Osteocyte (in vitro differentiated cells): ENCODE measurements around the gene PEX11B. TPM values are rescaled to one million over a fixed set of nuclear protein-coding genes. Genes with fewer than 3 reads are reported as not detected.

Source experiments
- DNase-seq: peaks from one replicate; pipeline ENCODE4 v3.0.0; 2021; ENCODE audit warnings: mixed read lengths; ENCODE audit not compliant: unreplicated experiment; ENCODE audit errors: extremely low spot score
- H3K27ac Mint-ChIP-seq: one replicate; pipeline ENCODE4 v1.8.0; 2021; ENCODE audit warnings: mild to moderate bottlenecking, mixed read lengths; ENCODE audit not compliant: unreplicated experiment
- H3K27me3 Mint-ChIP-seq: one replicate; pipeline ENCODE4 v1.8.0; 2021; ENCODE audit warnings: mixed read lengths; ENCODE audit not compliant: unreplicated experiment
- H3K36me3 Mint-ChIP-seq: one replicate; pipeline ENCODE4 v1.8.0; 2021; ENCODE audit warnings: mixed read lengths; ENCODE audit not compliant: unreplicated experiment
- H3K4me1 Mint-ChIP-seq: one replicate; pipeline ENCODE4 v1.8.0; 2021; ENCODE audit warnings: mixed read lengths; ENCODE audit not compliant: unreplicated experiment
- H3K4me3 Mint-ChIP-seq: one replicate; pipeline ENCODE4 v1.8.0; 2021; ENCODE audit warnings: mild to moderate bottlenecking, moderate library complexity, mixed read lengths; ENCODE audit not compliant: unreplicated experiment
- H3K9me3 Mint-ChIP-seq: one replicate; pipeline ENCODE4 v1.8.0; 2021; ENCODE audit warnings: mixed read lengths; ENCODE audit not compliant: unreplicated experiment
- total RNA-seq: library from RNA; stranded (reverse); gene quantifications from 2 replicates; pipeline ENCODE4 v1.2.1, GENCODE V29; 2021
- TF ChIP-seq, protein P1 (sequence below): fragments of 200-600 bp; sonication (generic); IDR thresholded peaks from 2 replicates; pipeline ENCODE4 v1.5.0; 2021; ENCODE audit warnings: antibody characterized with exemption, mild to moderate bottlenecking, moderate library complexity

The PEX11B gene
- total RNA-seq, 1 donor from 2014 or later = 29.8 TPM

DNA sequence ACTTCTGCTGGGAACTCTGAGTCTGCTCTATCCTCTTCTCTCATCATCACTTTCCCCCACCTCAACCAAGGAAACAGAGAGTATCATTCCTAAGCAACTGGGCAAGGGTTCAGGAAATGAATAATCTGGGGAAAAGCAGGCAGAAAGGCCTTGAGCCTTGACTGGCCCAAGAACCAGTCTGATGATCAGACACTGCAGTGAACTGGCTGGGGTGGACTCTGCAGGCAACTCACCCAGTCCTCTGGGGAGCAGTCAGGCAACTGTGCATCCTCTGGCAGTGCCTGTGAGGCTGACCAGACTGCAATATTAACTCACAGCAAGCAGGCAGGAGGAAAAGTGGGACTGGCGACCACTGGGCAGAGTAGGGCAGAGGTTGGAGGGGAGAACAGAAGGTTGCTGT is 33.8 kb downstream of the PEX11B start:
- TF ChIP-seq, protein P1, sequence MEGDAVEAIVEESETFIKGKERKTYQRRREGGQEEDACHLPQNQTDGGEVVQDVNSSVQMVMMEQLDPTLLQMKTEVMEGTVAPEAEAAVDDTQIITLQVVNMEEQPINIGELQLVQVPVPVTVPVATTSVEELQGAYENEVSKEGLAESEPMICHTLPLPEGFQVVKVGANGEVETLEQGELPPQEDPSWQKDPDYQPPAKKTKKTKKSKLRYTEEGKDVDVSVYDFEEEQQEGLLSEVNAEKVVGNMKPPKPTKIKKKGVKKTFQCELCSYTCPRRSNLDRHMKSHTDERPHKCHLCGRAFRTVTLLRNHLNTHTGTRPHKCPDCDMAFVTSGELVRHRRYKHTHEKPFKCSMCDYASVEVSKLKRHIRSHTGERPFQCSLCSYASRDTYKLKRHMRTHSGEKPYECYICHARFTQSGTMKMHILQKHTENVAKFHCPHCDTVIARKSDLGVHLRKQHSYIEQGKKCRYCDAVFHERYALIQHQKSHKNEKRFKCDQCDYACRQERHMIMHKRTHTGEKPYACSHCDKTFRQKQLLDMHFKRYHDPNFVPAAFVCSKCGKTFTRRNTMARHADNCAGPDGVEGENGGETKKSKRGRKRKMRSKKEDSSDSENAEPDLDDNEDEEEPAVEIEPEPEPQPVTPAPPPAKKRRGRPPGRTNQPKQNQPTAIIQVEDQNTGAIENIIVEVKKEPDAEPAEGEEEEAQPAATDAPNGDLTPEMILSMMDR = no peak
- no peaks in the 10 kb centered on the region for H3K36me3 Mint-ChIP-seq
- H3K27me3 Mint-ChIP-seq = peaks cover 15% of the 10 kb centered on the region
- peaks cover 27% of the 10 kb centered on the region for H3K4me1 Mint-ChIP-seq
- H3K27ac Mint-ChIP-seq = no peak overlapping the region
- H3K9me3 Mint-ChIP-seq = no peaks in the 10 kb centered on the region
- H3K4me3 Mint-ChIP-seq = peak overlapping the region; percentile 83
- DNase-seq = no peak

DNA sequence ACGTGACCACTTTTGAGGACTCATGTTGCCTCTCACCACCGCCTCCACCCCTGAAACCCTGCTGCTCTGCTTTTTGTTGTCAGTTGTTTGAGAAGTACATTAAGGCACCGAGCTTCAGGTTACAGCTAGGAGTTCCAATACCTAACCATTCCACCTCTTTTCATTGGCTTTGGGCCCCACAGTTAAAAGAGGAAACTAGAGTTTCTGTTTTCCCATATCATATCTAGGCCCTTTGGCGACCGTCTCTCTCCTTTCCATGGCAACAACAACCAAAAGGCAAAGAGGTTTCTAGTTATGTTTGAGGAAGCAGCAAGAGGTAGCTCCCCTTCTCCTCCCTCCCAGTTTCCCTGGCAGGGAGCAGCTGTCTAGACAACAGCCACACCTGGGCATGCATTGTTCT is 38.7 kb downstream of the PEX11B start:
- H3K27ac Mint-ChIP-seq = no peak overlapping the region
- H3K36me3 Mint-ChIP-seq = no peaks in the 10 kb centered on the region
- no peak overlapping the region for H3K4me3 Mint-ChIP-seq
- DNase-seq = no peak
- H3K9me3 Mint-ChIP-seq = no peaks in the 10 kb centered on the region
- TF ChIP-seq, protein P1 = no peak
- H3K4me1 Mint-ChIP-seq = peaks cover 4% of the 10 kb centered on the region
- H3K27me3 Mint-ChIP-seq = peaks cover 14% of the 10 kb centered on the region

DNA sequence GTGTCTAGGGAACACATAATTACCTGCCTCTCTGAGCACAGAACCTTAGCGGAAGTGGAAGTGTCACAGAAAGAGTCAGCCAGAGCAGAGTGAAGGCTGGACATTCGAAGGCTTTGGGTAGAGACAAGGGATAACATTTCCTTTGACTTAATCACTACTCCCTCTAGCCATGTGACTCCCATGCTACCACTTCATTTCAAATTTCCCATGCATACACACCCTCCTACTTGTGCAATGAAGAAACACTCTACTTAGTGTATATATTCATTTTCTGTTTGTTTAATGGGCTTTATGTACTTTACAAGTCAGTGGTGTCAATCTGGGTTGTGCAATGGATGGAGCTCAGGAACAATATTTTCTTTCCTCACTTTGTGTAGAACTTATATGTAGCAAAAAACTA is 39.8 kb downstream of the PEX11B start:
- no peak for DNase-seq
- TF ChIP-seq, protein P1 = no peak
- no peaks in the 10 kb centered on the region for H3K4me1 Mint-ChIP-seq
- H3K27ac Mint-ChIP-seq = no peak overlapping the region
- no peaks in the 10 kb centered on the region for H3K9me3 Mint-ChIP-seq
- H3K36me3 Mint-ChIP-seq = no peaks in the 10 kb centered on the region
- no peak overlapping the region for H3K4me3 Mint-ChIP-seq
- peaks cover 10% of the 10 kb centered on the region for H3K27me3 Mint-ChIP-seq

DNA sequence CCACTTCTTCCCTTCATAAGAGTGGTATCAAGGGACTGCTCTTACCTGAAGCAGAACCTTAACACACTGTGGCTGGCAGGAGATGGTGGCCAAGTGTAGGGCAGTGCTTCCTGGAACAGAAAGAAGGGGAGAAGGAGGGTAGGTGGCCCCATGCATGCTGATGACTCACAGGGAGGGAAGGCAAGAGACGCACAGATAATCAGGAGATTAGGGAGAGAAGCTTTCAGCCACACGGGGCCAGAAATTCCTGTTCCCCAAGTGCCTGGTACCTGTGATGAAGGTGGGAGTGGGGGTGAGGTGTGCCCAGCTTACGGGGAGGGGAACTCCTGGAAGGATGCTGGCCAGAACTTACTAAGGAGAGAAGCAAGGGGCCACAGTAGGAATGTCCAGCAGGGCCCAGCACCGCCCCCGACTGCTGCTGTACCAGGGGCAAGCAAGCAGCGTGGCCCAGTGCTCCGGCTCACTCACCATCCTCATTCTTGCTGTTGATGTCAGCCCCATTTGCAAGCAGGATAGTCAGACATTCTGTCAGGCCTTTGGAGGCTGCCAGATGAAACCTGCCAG is 40.5 kb downstream of the PEX11B start:
- H3K4me1 Mint-ChIP-seq = no peaks in the 10 kb centered on the region

DNA sequence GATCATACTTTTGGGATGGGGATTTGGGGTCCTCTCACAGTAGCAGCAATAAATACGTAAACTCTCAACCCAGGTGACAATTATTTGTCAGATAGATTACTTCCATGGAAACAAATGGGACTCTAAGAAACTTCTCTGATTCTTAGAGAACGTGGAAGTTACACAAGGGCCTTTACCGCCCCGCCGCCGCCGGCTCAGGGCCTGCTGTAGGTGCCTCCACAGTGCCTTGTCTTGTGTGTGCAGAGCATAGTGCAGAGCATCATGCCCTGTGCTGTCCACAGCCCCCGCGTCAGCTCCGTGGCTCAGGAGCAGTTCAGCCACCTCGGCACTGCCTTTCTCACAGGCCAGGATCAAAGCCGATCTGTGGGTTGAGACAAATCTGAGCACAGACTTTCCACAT is 43.9 kb downstream of the PEX11B start:
- Mint-ChIP-seq H3K27me3 (peaks cover 14% of the 10 kb centered on the region), H3K36me3 (no peaks in the 10 kb centered on the region), H3K9me3 (no peaks in the 10 kb centered on the region), H3K27ac (no peak overlapping the region), H3K4me3 (no peak overlapping the region), H3K4me1 (peaks cover 5% of the 10 kb centered on the region)
- DNase-seq = no peak
- TF ChIP-seq, protein P1 = no peak

More for the DNA sequence above, 40.5 kb downstream of the PEX11B start:
- no peak overlapping the region for H3K27ac Mint-ChIP-seq
- no peaks in the 10 kb centered on the region for H3K9me3 Mint-ChIP-seq
- H3K36me3 Mint-ChIP-seq = no peaks in the 10 kb centered on the region
- H3K4me3 Mint-ChIP-seq = no peak overlapping the region
- peaks cover 11% of the 10 kb centered on the region for H3K27me3 Mint-ChIP-seq
- TF ChIP-seq, protein P1 = no peak
- no peak for DNase-seq
